Muscle of arm (tissue), 12 donors: Measurements from ENCODE around the gene CABLES1. TPM values are rescaled to one million over a fixed set of nuclear protein-coding genes. Genes with fewer than 3 reads are reported as not detected.
"Not testable (repeated sequence)": the region's sequence is repeated elsewhere in the genome, so short reads cannot be mapped to it uniquely, and the experiment has no call there.

ENCODE experiments used
- DNase-seq: peaks from one replicate; pipeline ENCODE4 v3.0.0-alpha.2; 2013
- polyA plus RNA-seq, 12 donors: library from polyadenylated mRNA; unstranded; fragments of 120-200 nt; gene quantifications; one replicate each; pipeline ENCODE4 v1.2.1, GENCODE V29; 2013; ENCODE audit not compliant: insufficient read length in 12 of 12

CABLES1 gene
- polyA plus RNA-seq, 12 donors, result 5.1 to 14.9 (median 8.1) TPM; not detected in 1

- no peak for DNase-seq
These were observed 125.8 kb downstream of the CABLES1 start for GRCh38 chr18:23260926-23261590.

GRCh38 chr18:23263551-23264235 lies 128.4 kb downstream of the CABLES1 start:
- no peak for DNase-seq

GRCh38 chr18:23265682-23266399 lies 130.6 kb downstream of the CABLES1 start:
- no peak for DNase-seq

- DNase-seq, result no peak
These were observed 131.6 kb downstream of the CABLES1 start for GRCh38 chr18:23266717-23267446.

- no peak for DNase-seq
These were observed 132.1 kb downstream of the CABLES1 start for GRCh38 chr18:23267447-23267776.

GRCh38 chr18:23268641-23269040 lies 133.4 kb downstream of the CABLES1 start:
- no peak for DNase-seq

- DNase-seq, result not testable (repeated sequence)
These were observed 133.8 kb downstream of the CABLES1 start for GRCh38 chr18:23269068-23269467.

GRCh38 chr18:23269928-23270327 lies 134.6 kb downstream of the CABLES1 start:
- no peak for DNase-seq

GRCh38 chr18:23270986-23271680 lies 135.8 kb downstream of the CABLES1 start:
- DNase-seq, result no peak

- no peak for DNase-seq
These were observed 137.4 kb downstream of the CABLES1 start for GRCh38 chr18:23272498-23273232.

- DNase-seq, result no peak
These were observed 138.2 kb downstream of the CABLES1 start for GRCh38 chr18:23273443-23273966.

GRCh38 chr18:23274638-23275482 lies 139.6 kb downstream of the CABLES1 start:
- no peak for DNase-seq

GRCh38 chr18:23276451-23276850 lies 141.2 kb downstream of the CABLES1 start:
- DNase-seq, result peak; percentile 25

GRCh38 chr18:23277399-23277798 lies 142.1 kb downstream of the CABLES1 start:
- no peak for DNase-seq

GRCh38 chr18:23279931-23280330 lies 144.6 kb downstream of the CABLES1 start:
- DNase-seq, result no peak

- DNase-seq, result no peak
These were observed 145.6 kb downstream of the CABLES1 start for GRCh38 chr18:23280844-23281243.

- DNase-seq, result no peak
These were observed 146.5 kb downstream of the CABLES1 start for GRCh38 chr18:23281626-23282436.

- DNase-seq, result no peak
These were observed 147.1 kb downstream of the CABLES1 start for GRCh38 chr18:23282437-23282781.

- no peak for DNase-seq
These were observed 148.7 kb downstream of the CABLES1 start for GRCh38 chr18:23283916-23284430.
